ENCODE measurements around the gene TRPC4AP. TPM values are rescaled to one million over a fixed set of nuclear protein-coding genes. Genes with fewer than 3 reads are reported as not detected.
A peak's percentile ranks its signal among the peaks of the same experiment; 100 is the strongest.
"Not testable (repeated sequence)": the region's sequence is repeated elsewhere in the genome, so short reads cannot be mapped to it uniquely, and the experiment has no call there.

Gene TRPC4AP
- total and polyA plus RNA-seq, 11 donors: 21.2 to 51.8 (median 38.6) TPM

- H3K4me3 ChIP-seq: no peak overlapping the region
- H3K27me3 ChIP-seq: no peaks in the 10 kb centered on the region
- DNase-seq: no peak
- peak overlapping the region in 6 of 12 donors; percentile 9 to 63 (median 47) for H3K27ac ChIP-seq
- no peak for TF ChIP-seq POLR2A (IDR thresholded peaks at IDR 0.05)
- TF ChIP-seq, protein P1, sequence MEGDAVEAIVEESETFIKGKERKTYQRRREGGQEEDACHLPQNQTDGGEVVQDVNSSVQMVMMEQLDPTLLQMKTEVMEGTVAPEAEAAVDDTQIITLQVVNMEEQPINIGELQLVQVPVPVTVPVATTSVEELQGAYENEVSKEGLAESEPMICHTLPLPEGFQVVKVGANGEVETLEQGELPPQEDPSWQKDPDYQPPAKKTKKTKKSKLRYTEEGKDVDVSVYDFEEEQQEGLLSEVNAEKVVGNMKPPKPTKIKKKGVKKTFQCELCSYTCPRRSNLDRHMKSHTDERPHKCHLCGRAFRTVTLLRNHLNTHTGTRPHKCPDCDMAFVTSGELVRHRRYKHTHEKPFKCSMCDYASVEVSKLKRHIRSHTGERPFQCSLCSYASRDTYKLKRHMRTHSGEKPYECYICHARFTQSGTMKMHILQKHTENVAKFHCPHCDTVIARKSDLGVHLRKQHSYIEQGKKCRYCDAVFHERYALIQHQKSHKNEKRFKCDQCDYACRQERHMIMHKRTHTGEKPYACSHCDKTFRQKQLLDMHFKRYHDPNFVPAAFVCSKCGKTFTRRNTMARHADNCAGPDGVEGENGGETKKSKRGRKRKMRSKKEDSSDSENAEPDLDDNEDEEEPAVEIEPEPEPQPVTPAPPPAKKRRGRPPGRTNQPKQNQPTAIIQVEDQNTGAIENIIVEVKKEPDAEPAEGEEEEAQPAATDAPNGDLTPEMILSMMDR (IDR thresholded peaks at IDR 0.05): no peak
- WGBS, 4 donors: 81 to 88% (median 85%) methylated on average over 11 of the region's 11 CpGs
- peaks cover 0 to 19% (median 3%) of the 10 kb centered on the region in 12 donors for H3K4me1 ChIP-seq
- H3K9me3 ChIP-seq: no peaks in the 10 kb centered on the region
- ATAC-seq: no peak
- H3K36me3 ChIP-seq: peaks cover 0 to 81% (median 56%) of the 10 kb centered on the region in 9 donors
- intact Hi-C loops (cut with DNase I): no loop called here
Measured at GRCh38 chr20:35115606-35116005, 23.0 kb upstream of the TRPC4AP start.

- WGBS, 4 donors: 87 to 99% (median 89%) methylated on average over 5 of the region's 5 CpGs
- H3K36me3 ChIP-seq: peaks cover 0 to 52% (median 27%) of the 10 kb centered on the region in 9 donors
- intact Hi-C loops (cut with DNase I); H3K27me3 ChIP-seq; H3K4me1 ChIP-seq; DNase-seq; H3K27ac ChIP-seq; ATAC-seq; H3K9me3 ChIP-seq; H3K4me3 ChIP-seq: not testable (repeated sequence)
Measured at GRCh38 chr20:35112276-35112675, 19.7 kb upstream of the TRPC4AP start.

DNA sequence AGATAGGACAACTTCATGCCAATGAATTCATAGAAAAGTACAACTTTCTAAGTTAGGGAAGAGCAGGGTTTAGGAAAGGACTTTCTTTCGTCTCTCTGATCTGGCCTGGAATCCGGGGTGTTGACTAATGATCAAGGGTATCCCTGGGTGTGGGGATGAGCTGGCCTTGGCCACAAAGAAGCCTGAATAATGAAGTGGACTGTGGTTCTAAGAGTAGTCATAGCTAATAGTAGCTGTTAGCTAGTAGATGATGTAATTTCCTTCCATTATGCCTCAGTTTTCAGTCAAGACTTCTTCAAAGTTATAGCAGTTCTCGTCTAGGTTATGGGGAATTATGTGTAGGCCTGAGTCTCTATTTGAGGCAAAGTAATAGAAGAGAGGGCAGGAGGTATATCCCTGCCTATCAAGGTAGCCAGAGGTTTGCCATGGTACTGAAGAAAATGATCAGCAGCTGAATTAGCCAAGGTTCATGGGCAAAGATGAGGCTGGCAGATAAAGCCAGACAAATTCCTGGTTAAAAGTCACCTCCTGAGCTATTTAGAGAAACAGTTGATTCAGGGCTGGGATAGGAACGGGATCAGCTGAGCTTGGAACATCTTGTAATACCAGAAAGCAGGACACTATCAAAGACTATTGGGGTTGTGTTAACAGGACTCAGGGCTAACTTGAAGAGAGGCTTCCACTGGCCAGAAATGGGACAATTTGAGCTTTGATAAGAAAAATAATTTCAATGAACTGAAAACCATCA, 18.7 kb upstream of the TRPC4AP start:
- Histone ChIP-seq H3K4me1 (peaks cover 0 to 10% (median 0%) of the 10 kb centered on the region in 12 donors), H3K4me3 (no peak overlapping the region), H3K36me3 (peaks cover 0 to 43% (median 21%) of the 10 kb centered on the region in 9 donors), H3K9me3 (no peaks in the 10 kb centered on the region), H3K27ac (peak overlapping the region in 2 of 12 donors; percentile 46 to 64), H3K27me3 (no peaks in the 10 kb centered on the region)
- WGBS, 4 donors: 61 to 80% (median 66%) methylated on average over 4 of the region's 4 CpGs
- TF ChIP-seq, protein P1 (IDR thresholded peaks at IDR 0.05): no peak
- TF ChIP-seq POLR2A (IDR thresholded peaks at IDR 0.05): no peak
- DNase-seq: no peak
- intact Hi-C loops (cut with DNase I): no loop called here
- ATAC-seq: peak in 3 of 4 donors; percentile 24 to 84 (median 41)

DNA sequence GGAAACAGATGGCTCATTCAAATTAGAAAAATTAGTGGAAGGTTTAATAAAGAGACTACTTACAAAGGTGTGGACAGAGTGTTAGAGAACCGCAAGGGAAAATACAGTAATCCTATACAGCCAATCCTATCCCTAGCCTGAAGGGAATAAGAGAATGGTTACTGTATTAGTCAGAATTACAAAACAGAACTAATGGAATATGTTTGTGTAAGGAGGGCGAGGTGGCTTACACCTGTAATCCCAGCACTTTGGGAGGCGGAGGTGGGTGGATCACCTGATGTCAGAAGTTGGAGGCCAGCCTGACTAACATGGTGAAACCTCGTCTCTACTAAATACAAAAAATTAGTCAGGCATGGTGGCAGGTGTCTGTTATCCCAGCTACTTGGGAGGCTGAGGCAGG, 16.3 kb upstream of the TRPC4AP start:
- ATAC-seq (no peak), DNase-seq (no peak)
- Histone ChIP-seq H3K4me3 (no peak overlapping the region), H3K9me3 (no peaks in the 10 kb centered on the region), H3K27ac (no peak overlapping the region), H3K36me3 (peaks cover 0 to 21% (median 0%) of the 10 kb centered on the region in 9 donors), H3K4me1 (peaks cover 0 to 10% (median 0%) of the 10 kb centered on the region in 12 donors), H3K27me3 (no peaks in the 10 kb centered on the region)
- 95 to 98% (median 96%) methylated on average over 4 of the region's 4 CpGs for WGBS, 4 donors
- intact Hi-C loops (cut with DNase I): no loop called here
- TF ChIP-seq POLR2A (IDR thresholded peaks at IDR 0.05): no peak
- TF ChIP-seq, protein P1 (IDR thresholded peaks at IDR 0.05): no peak
